T47D (cell line): ENCODE measurements around the gene OR52A1.

Experiments used
- DNase-seq, 2 experiments: peaks; one replicate each; pipeline versions ENCODE4 v3.0.0 to v3.0.0-alpha.2; 2011 to 2012; ENCODE audit warnings: low read depth in 1 of 2, low spot score in 1 of 2
- JUND ChIP-seq: IDR thresholded peaks from 2 replicates; pipeline ENCODE4 v1.6.1; 2012; ENCODE audit warnings: low read depth
- in situ Hi-C: cut with HindIII; loops from 2 replicates; pipeline ENCODE4 v1.10.0; 2016; ENCODE audit warnings: low sequenced_read_pairs, low pct_unique_long_range_greater_than_20kb

The OR52A1 gene

GRCh38 chr11:5117588-5117987 is 37.0 kb downstream of the OR52A1 start:
- TF ChIP-seq JUND, result no peak
- in situ Hi-C loops, result no loop called here
- no peak for DNase-seq

GRCh38 chr11:5115339-5115738 is 39.2 kb downstream of the OR52A1 start:
- in situ Hi-C loops, result no loop called here
- TF ChIP-seq JUND, result no peak
- no peak for DNase-seq

GRCh38 chr11:5107285-5107684 is 47.3 kb downstream of the OR52A1 start:
- DNase-seq, result no peak
- in situ Hi-C loops, result no loop called here
- no peak for TF ChIP-seq JUND

GRCh38 chr11:5103066-5103465 is 51.5 kb downstream of the OR52A1 start:
- in situ Hi-C loops, result no loop called here
- DNase-seq, result no peak
- no peak for TF ChIP-seq JUND

GRCh38 chr11:5102246-5102645 is 52.3 kb downstream of the OR52A1 start:
- DNase-seq, result no peak
- TF ChIP-seq JUND, result no peak
- in situ Hi-C loops, result no loop called here

- no peak for TF ChIP-seq JUND
Measured at GRCh38 chr11:5096011-5096410, 58.5 kb downstream of the OR52A1 start.

More at GRCh38 chr11:5096011-5096410, 58.5 kb downstream of the OR52A1 start:
- in situ Hi-C loops, result no loop called here
- no peak for DNase-seq
